ENCODE data around the gene SLC29A3. TPM values are rescaled to one million over a fixed set of nuclear protein-coding genes. Genes with fewer than 3 reads are reported as not detected.

Gene SLC29A3
- total RNA-seq, 4 donors from 2014 or later, result 1.0 to 13.8 (median 5.5) TPM

- DNase-seq, result peak in 1 of 2 donors; percentile 2
- H3K27me3 ChIP-seq, result no peaks in the 10 kb centered on the region
- peaks cover 0 to 7% of the 10 kb centered on the region in 2 donors for H3K4me1 ChIP-seq
- no peaks in the 10 kb centered on the region for H3K36me3 ChIP-seq
- no peaks in the 10 kb centered on the region for H3K9me3 ChIP-seq
- no peak overlapping the region for H3K27ac ChIP-seq
- no peak overlapping the region for H3K4me3 ChIP-seq
- intact Hi-C loops (cut with DNase I; ENCODE audit: low total_unique reads), result loop anchor here (10.0 kb wide), 1 partner anchor 312 kb away; no protein-coding TSS in a partner anchor
- TF ChIP-seq, protein P1, sequence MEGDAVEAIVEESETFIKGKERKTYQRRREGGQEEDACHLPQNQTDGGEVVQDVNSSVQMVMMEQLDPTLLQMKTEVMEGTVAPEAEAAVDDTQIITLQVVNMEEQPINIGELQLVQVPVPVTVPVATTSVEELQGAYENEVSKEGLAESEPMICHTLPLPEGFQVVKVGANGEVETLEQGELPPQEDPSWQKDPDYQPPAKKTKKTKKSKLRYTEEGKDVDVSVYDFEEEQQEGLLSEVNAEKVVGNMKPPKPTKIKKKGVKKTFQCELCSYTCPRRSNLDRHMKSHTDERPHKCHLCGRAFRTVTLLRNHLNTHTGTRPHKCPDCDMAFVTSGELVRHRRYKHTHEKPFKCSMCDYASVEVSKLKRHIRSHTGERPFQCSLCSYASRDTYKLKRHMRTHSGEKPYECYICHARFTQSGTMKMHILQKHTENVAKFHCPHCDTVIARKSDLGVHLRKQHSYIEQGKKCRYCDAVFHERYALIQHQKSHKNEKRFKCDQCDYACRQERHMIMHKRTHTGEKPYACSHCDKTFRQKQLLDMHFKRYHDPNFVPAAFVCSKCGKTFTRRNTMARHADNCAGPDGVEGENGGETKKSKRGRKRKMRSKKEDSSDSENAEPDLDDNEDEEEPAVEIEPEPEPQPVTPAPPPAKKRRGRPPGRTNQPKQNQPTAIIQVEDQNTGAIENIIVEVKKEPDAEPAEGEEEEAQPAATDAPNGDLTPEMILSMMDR (IDR thresholded peaks at IDR 0.05), result no peak
- TF ChIP-seq POLR2A (IDR thresholded peaks at IDR 0.05), result no peak
These were observed 74.0 kb downstream of the SLC29A3 start for GRCh38 chr10:71392791-71393781.

DNA sequence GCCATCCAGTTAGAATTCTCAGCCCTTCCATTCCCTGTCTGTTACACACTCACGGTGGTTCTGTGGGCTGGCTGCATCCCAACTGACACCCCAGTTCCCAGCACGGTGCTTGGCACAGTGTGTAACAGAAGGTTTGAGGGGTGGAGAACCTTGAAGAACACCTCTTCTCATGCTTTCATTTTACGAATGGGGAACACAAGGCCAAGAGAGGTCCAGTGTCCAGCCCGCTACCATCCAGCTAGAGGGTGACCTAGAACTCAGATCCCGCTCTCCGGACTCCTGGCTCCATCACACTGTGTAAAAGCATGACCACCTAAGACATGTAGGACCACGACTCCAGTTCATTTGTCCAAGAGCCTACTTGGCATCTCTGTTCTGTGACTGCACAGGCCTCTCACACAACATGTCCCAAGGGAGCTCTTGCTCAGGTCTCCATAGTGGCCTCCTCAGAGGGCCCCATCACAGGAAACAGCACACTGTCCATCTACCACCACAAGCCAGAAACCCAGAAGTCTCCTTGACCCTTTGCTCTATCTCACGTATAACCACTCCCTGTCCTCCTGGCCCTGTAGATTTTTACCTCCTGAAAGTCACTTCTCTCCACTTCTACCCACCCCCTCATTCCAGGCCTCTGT lies 74.9 kb downstream of the SLC29A3 start:
- Histone ChIP-seq H3K9me3 (no peaks in the 10 kb centered on the region), H3K36me3 (no peaks in the 10 kb centered on the region), H3K27ac (no peak overlapping the region), H3K4me1 (peaks cover 0 to 8% of the 10 kb centered on the region in 2 donors), H3K4me3 (no peak overlapping the region), H3K27me3 (peaks cover 0 to under 1% of the 10 kb centered on the region in 2 donors)
- no peak for DNase-seq
- TF ChIP-seq, protein P1 (IDR thresholded peaks at IDR 0.05), result no peak
- no peak for TF ChIP-seq POLR2A (IDR thresholded peaks at IDR 0.05)
- intact Hi-C loops (cut with DNase I; ENCODE audit: low total_unique reads), result loop anchor here (10.0 kb wide), 1 partner anchor 311 kb away; no protein-coding TSS in a partner anchor

DNA sequence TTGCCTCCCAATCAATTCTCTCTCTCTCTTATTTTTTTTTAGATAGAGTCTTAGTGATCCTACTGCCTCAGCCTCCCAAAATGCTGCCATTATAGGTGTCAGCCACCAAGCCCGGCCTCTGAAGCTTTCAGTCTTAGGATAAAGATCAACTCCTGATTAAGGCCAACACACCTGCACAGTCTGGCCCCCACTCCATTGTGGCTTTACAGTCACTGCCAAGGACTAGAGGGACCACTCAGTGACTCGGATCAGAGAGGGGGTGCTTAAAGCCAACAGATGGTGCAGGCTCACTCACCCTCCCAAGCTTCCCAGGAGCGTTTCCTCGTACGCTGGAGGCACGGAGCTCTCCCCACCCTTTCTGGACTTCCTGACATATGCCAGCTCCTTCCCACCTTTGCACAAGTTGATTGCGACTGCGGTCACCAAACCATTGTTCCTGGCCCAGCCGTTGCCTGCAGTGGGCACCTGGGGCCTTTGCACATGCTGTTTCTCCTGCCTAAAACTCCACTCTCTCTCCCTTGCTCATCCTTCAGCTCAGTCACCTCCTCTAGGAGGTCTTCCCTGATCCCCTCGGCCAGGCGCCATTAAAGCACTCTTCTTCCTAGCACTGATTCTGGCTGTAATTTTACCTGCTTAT lies 76.0 kb downstream of the SLC29A3 start:
- Histone ChIP-seq H3K4me3 (no peak overlapping the region), H3K9me3 (no peaks in the 10 kb centered on the region), H3K4me1 (peaks cover 0 to 8% of the 10 kb centered on the region in 2 donors), H3K36me3 (no peaks in the 10 kb centered on the region), H3K27me3 (peaks cover 0 to 3% of the 10 kb centered on the region in 2 donors), H3K27ac (no peak overlapping the region)
- TF ChIP-seq, protein P1 (IDR thresholded peaks at IDR 0.05), result no peak
- TF ChIP-seq POLR2A (IDR thresholded peaks at IDR 0.05), result no peak
- DNase-seq, result no peak
- intact Hi-C loops (cut with DNase I; ENCODE audit: low total_unique reads), result loop anchor here (10.0 kb wide), 1 partner anchor 310 kb away; no protein-coding TSS in a partner anchor

GRCh38 chr10:71395621-71396020 lies 76.6 kb downstream of the SLC29A3 start:
- H3K4me3 ChIP-seq, result no peak overlapping the region
- TF ChIP-seq, protein P1 (IDR thresholded peaks at IDR 0.05), result no peak
- no peak for TF ChIP-seq POLR2A (IDR thresholded peaks at IDR 0.05)
- no peak for DNase-seq
- peaks cover 0 to 3% of the 10 kb centered on the region in 2 donors for H3K27me3 ChIP-seq
- intact Hi-C loops (cut with DNase I; ENCODE audit: low total_unique reads), result loop anchor here (10.0 kb wide), 1 partner anchor 309 kb away; no protein-coding TSS in a partner anchor
- no peaks in the 10 kb centered on the region for H3K36me3 ChIP-seq
- no peaks in the 10 kb centered on the region for H3K9me3 ChIP-seq
- peaks cover 0 to 8% of the 10 kb centered on the region in 2 donors for H3K4me1 ChIP-seq
- no peak overlapping the region for H3K27ac ChIP-seq

Measured in uterus (tissue), 4 donors.